A549 treated with RU486 at 1 μM for 4 hours (cell line): ENCODE data around the gene MYMK. TPM values are rescaled to one million over a fixed set of nuclear protein-coding genes. Genes with fewer than 3 reads are reported as not detected.

Experiments used
- total RNA-seq: library from RNA; stranded (reverse); fragments of 200-300 nt; extraction: Qiagen RNA extraction; gene quantifications from 5 replicates; pipeline ENCODE4 v1.2.3, GENCODE V29; 2022; ENCODE audit warnings: low read depth

MYMK gene, protein sequence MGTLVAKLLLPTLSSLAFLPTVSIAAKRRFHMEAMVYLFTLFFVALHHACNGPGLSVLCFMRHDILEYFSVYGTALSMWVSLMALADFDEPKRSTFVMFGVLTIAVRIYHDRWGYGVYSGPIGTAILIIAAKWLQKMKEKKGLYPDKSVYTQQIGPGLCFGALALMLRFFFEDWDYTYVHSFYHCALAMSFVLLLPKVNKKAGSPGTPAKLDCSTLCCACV
- total RNA-seq = not detected in 5 replicates

DNA sequence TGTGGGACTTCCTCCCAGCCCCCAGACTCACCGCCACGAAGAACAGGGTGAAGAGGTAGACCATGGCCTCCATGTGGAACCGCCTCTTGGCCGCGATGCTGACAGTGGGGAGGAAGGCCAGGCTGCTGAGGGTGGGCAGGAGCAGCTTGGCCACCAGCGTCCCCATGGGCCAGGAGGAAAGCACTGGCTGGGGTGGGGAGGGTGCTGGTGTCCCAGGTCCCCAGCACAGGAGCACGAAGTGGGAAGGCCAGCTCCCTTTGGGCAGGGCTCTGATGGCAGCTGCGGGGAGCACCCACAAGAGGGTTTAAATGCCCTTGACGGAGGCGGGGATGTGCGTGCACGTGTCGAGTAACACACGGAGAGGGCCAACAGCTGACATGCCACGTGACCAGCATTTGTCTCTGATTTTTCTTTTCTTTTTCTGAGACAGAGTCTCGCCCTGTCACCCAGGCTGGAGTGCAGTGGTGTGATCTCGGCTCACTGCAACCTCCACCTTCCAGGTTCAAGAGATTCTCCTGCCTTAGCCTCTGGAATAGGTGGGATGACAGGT lies at the start of gene MYMK:
TSS of gene MYMK (minus strand) at position 281 of the 550 bp plus-strand sequence. CDS start at position 166, 115 bp downstream.

DNA sequence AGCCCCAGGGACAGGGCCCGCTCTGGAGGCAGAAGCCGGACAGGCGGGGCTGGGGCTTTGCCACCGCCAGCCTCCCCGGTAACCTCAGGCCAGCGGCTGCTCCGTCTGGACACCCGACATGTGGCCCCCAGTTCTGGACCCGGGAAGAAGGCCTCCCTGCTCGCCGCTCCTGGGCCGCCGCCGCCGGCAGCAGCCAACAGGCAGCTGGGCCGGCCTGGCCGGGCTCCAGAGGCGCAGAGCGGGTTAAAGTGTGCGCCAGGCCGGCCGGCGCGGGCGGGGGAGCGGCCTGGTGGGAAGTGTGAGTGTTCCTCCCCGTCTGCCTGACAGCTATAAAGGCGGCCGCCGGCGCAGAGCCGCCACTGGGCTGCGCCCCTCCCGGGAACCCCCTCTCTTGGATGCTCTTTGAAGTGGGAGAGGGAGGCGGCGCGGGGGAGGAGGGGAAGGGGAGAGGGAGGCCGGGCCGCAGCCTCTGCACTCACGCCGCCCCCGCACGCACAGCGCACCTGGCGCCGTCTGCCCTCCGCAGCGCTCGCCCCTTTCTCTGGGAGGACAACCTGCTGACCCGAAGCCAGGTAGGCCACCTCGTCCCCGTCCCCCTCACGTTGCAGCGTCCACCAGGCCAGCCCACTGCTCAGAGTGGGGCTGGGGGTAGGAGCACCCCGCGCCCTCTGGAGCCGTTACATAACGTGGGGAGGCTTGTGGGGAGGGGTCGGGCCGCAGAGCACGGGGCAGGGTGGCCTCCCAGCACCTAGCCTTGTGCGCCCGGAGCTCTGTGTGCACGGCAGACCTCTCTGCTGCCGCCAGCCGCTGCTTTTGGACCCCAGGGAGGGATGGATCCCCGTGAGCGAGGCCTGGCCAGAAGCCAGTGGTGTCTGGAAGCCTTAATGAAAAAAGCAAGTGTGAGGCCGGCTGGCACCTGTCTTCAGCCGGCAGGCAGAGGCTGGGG lies 9.9 kb upstream of the MYMK start, which contains the start of gene ADAMTSL2:
TSS of gene ADAMTSL2 (plus strand) at position 359 of the 946 bp plus-strand sequence. CDS start 2,009 bp downstream, outside the sequence.

DNA sequence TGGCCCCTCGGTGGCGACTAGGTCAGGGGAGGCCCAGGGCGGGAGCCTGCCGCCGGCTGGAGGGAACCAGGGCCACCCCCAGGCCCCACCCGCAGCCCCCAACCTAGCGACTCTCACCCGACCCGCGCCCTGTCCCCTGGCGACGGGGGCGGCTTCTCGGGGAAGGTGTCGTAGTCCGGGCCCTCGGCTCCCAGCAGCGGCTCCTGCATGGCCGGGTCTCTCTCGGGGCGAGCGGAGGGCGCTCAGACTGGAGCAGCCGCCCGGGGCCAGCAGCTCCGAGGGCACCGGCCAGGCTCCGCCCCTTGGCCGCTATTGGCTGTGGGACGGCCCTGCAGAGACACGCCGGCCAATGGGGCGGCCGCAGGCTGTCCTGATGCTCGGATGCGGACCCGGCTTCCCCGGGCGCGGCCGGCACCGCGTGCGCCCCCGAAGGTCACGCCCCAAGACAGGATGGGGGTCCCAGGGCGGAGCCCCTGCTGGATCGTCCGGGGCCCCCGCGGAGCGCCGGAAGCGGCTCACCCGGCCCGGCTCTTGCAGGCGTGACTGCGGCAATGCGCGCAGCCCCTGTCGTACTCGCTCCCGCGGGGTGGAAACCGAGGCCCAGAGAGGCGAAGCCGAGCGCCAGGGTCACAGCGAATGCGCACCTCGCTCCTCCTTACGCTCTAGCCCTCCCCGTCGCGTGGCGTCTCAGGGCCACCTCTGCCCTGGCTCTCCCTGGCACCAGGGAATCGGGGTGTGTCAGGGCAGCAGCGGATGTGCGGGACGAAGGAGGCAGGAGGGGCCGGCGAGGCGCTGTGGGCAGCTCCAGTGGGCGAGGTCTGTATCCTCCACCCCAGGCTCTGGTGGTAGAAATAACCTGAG lies 45.7 kb downstream of the MYMK start, which contains the start of gene SLC2A6:
TSS of gene SLC2A6 (minus strand) at position 249 of the 861 bp plus-strand sequence. CDS start at position 209, 40 bp downstream.

Other genes with a start within 250 kb of the MYMK start
- gene ABO, start 249.8 kb downstream of the MYMK start, total RNA-seq = not detected in 5 replicates
- gene SURF6, start 188.8 kb downstream of the MYMK start, total RNA-seq = 19.9 to 33.2 TPM (median 29.0 TPM) in 5 replicates
- 21.7 to 33.3 TPM (median 28.9 TPM) in 5 replicates for gene MED22, start 176.8 kb downstream of the MYMK start, total RNA-seq
- 3,299 to 3,689 TPM (median 3,392 TPM) in 5 replicates for gene RPL7A, start 176.7 kb downstream of the MYMK start, total RNA-seq
- 35.5 to 51.0 TPM (median 42.0 TPM) in 5 replicates for gene SURF1, start 168.5 kb downstream of the MYMK start, total RNA-seq
- gene SURF2, start 168.4 kb downstream of the MYMK start, total RNA-seq = 36.9 to 58.0 TPM (median 48.7 TPM) in 5 replicates
- gene SURF4, start 148.9 kb downstream of the MYMK start, total RNA-seq = 177 to 208 TPM (median 200 TPM) in 5 replicates
- gene STKLD1, start 148.6 kb downstream of the MYMK start, total RNA-seq = 0.08 to 1.4 TPM (median 0.67 TPM) in 5 replicates
- 34.3 to 40.3 TPM (median 36.9 TPM) in 5 replicates for gene REXO4, start 106.9 kb downstream of the MYMK start, total RNA-seq
- 0.33 to 0.97 TPM (median 0.46 TPM) in 5 replicates for gene ADAMTS13, start 102.6 kb downstream of the MYMK start, total RNA-seq
- gene CACFD1, start 65.0 kb downstream of the MYMK start, total RNA-seq = 3.1 to 4.8 TPM (median 4.4 TPM) in 5 replicates
- 14.5 to 24.2 TPM (median 20.4 TPM) in 5 replicates for gene SLC2A6, start 45.9 kb downstream of the MYMK start, total RNA-seq
- not detected in 5 replicates for gene ADAMTSL2, start 9.7 kb upstream of the MYMK start, total RNA-seq
- gene FAM163B, start 84.4 kb upstream of the MYMK start, total RNA-seq = not detected in 5 replicates
- not detected in 5 replicates for gene DBH, start 111.4 kb upstream of the MYMK start, total RNA-seq
- 0.05 to 0.18 TPM (median 0.07 TPM) in 3 of 5 replicates, not detected in the others for gene SARDH, start 213.4 kb upstream of the MYMK start, total RNA-seq